Measurements from ENCODE around the gene BCKDHA. TPM values are rescaled to one million over a fixed set of nuclear protein-coding genes. Genes with fewer than 3 reads are reported as not detected.
"Not testable (repeated sequence)": the region's sequence is repeated elsewhere in the genome, so short reads cannot be mapped to it uniquely, and the experiment has no call there.

Gene BCKDHA
- total and polyA plus RNA-seq, 9 donors: 19.8 to 41.2 (median 31.9) TPM

DNA sequence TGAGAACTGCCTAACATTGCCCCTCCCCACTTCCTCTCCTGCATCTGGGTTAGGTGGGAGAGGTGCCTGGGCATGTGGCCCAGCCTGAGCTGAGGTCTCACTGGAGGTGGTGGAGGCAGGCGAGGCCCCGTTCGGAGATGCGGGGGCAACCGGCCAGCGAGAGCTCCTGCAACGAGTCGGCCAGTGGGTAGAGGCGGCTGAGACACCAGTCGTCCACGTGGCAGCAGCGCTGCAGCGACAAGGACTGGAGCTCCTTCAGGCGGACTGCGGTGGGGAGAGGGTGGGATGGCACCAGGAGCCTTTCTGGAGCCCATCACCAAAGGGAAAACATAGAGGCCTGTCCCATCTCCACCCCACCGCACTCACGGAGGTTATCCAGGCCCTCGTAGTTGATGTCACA, 35.6 kb downstream of the BCKDHA start:
- no peak for DNase-seq
- no peak overlapping the region for H3K27ac ChIP-seq (ENCODE audit: low read length)
- H3K36me3 ChIP-seq (ENCODE audit: control insufficient read depth, insufficient read depth, low read length): peaks cover 47% of the 10 kb centered on the region
- no peak overlapping the region for H3K4me3 ChIP-seq (ENCODE audit: low read length)
- WGBS (ENCODE audit: insufficient coverage): 84% methylated on average over 14 of the region's 18 CpGs
- peaks cover 7% of the 10 kb centered on the region for H3K4me1 ChIP-seq (ENCODE audit: control insufficient read depth, insufficient read depth, low read length)
- H3K27me3 ChIP-seq (ENCODE audit: control insufficient read depth, insufficient read depth, low read length): no peaks in the 10 kb centered on the region
- H3K9me3 ChIP-seq (replicated peaks; ENCODE audit: control insufficient read depth, low read depth, low read length): no peaks in the 10 kb centered on the region

DNA sequence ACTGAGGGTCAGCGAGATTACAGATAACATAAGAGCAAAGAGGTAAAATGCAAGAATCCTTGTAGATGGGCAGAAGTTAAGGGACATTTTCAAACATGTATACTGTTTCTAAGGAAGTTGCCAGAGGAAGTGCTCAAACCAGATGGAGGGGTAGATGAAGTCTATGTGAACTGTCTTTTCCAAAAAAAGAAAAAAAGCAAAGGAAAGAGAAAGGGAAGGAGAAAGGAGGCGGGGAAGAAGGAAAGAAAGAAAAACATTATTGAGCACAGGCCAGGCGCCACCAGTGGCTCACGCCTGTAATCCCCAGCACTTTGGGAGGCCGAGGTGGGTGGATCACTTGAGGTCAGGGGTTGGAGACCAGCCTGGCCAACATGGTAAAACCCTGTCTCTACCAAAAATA, 36.8 kb downstream of the BCKDHA start:
- WGBS (ENCODE audit: insufficient coverage): 100% methylated on average over 1 of the region's 5 CpGs
- H3K4me1 ChIP-seq (ENCODE audit: control insufficient read depth, insufficient read depth, low read length): peaks cover 4% of the 10 kb centered on the region
- H3K4me3 ChIP-seq (ENCODE audit: low read length): no peak overlapping the region
- H3K27me3 ChIP-seq (ENCODE audit: control insufficient read depth, insufficient read depth, low read length): no peaks in the 10 kb centered on the region
- H3K27ac ChIP-seq (ENCODE audit: low read length): no peak overlapping the region
- H3K36me3 ChIP-seq (ENCODE audit: control insufficient read depth, insufficient read depth, low read length): peaks cover 46% of the 10 kb centered on the region
- no peaks in the 10 kb centered on the region for H3K9me3 ChIP-seq (replicated peaks; ENCODE audit: control insufficient read depth, low read depth, low read length)
- no peak for DNase-seq

DNA sequence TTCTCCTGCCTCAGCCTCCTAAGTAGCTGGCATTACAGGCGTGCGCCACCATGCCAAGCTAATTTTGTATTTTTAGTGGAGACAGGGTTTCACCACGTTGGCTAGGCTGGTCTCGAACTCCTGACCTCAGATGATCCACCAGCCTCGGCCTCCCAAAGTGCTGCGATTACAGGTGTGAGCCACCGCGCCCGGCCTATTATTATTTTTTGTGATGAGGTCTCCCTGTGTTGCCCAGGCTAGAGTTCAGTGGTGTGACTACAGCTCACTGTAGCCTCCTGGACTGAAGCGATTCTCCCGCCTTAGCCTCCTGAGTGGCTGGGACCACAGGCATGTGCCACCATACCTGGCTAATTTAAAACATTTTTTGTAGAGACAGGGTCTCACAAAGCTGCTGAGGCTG, 37.8 kb downstream of the BCKDHA start:
- not testable (repeated sequence) for DNase-seq; H3K27ac ChIP-seq (ENCODE audit: low read length); H3K4me1 ChIP-seq (ENCODE audit: control insufficient read depth, insufficient read depth, low read length); H3K9me3 ChIP-seq (replicated peaks; ENCODE audit: control insufficient read depth, low read depth, low read length); H3K27me3 ChIP-seq (ENCODE audit: control insufficient read depth, insufficient read depth, low read length); H3K4me3 ChIP-seq (ENCODE audit: low read length)
- H3K36me3 ChIP-seq (ENCODE audit: control insufficient read depth, insufficient read depth, low read length): peaks cover 43% of the 10 kb centered on the region
- 91% methylated on average over 6 of the region's 11 CpGs for WGBS (ENCODE audit: insufficient coverage)

DNA sequence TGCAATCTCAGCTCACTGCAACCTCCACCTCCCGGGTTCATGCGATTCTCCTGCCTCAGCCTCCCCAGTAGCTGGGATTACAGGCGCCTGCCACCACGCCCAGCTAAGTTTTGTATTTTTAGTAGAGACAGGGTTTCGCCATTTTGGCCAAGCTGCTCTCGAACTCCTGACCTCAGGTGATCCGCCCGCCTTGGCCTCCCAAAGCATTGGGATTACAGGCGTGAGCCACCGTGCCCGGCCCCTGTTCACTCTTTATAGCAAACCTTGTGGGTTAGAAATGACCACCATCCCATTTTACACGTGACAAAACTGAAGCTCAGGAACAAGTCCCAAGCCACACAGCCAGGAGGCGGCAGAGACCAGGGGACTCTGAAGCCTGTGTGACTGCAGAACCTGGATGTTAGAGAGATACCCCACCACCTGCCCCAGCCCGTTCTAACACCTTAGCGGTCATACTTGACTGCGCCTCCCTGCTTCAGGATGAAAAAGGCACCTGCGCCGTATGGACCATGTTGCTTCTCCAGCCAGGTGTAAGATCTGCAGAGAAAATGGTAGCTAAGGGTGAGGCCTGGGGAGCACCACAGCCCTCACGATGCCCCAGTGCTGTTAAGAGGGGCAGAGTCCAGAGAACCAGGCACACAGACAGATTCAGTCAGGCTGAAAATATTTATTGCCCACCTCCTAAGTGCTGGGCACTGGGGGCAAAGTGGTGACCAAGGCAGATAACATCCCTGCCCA, 38.5 kb downstream of the BCKDHA start:
- no peak for DNase-seq
- Histone ChIP-seq H3K27ac (ENCODE audit: low read length) (no peak overlapping the region), H3K4me3 (ENCODE audit: low read length) (no peak overlapping the region), H3K9me3 (replicated peaks; ENCODE audit: control insufficient read depth, low read depth, low read length) (no peaks in the 10 kb centered on the region), H3K4me1 (ENCODE audit: control insufficient read depth, insufficient read depth, low read length) (peaks cover 4% of the 10 kb centered on the region), H3K27me3 (ENCODE audit: control insufficient read depth, insufficient read depth, low read length) (no peaks in the 10 kb centered on the region), H3K36me3 (ENCODE audit: control insufficient read depth, insufficient read depth, low read length) (peaks cover 39% of the 10 kb centered on the region)
- WGBS (ENCODE audit: insufficient coverage): 91% methylated on average over 11 of the region's 19 CpGs

DNA sequence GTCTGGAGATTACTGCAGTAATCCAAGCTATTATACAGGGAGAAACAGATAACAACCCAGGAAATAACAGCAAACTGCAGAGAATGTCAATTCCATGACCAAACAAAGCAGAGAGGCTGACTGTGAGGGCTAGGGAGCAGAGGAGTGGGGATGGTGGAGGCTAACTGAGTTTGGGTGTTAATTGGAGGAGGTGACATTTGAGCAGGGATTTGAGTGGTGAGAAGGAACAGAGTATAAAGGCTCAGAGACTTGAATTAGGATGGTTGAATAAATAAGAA, 39.0 kb downstream of the BCKDHA start:
- H3K27ac ChIP-seq (ENCODE audit: low read length): no peak overlapping the region
- no peaks in the 10 kb centered on the region for H3K9me3 ChIP-seq (replicated peaks; ENCODE audit: control insufficient read depth, low read depth, low read length)
- H3K36me3 ChIP-seq (ENCODE audit: control insufficient read depth, insufficient read depth, low read length): peaks cover 35% of the 10 kb centered on the region
- no peak for DNase-seq
- peaks cover 4% of the 10 kb centered on the region for H3K4me1 ChIP-seq (ENCODE audit: control insufficient read depth, insufficient read depth, low read length)
- H3K27me3 ChIP-seq (ENCODE audit: control insufficient read depth, insufficient read depth, low read length): no peaks in the 10 kb centered on the region
- H3K4me3 ChIP-seq (ENCODE audit: low read length): no peak overlapping the region

DNA sequence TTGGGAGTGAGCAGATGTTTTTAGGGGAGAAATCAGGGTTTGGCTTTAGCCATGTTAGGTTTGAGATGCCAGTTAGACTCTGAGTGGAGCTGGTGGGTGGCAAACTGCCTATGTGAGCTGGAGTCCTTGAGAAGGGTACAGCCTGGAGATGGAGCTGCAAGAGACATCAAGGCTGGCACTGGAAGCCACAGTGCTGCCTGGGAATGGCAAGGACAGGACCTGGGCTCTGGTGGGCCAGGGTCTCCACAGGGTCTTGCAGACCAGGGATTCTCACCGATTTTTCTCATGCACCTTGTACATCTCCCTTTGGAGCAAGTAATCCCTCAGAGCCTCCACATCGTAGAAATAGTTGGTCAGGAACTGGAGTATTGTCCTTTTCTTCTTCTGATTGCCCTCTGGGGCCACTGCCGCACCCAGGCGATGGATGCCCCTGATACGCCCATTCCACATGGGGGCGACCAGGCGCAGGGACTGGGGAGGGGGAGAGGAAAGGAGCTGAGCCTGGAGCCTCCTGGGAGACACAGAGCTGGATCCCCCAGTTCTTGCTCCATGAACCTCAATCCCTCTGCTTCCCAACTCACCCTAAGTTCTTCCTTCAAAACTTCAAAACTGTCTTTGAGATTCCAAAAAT, 40.4 kb downstream of the BCKDHA start:
- H3K36me3 ChIP-seq (ENCODE audit: control insufficient read depth, insufficient read depth, low read length): peaks cover 20% of the 10 kb centered on the region
- no CpG with 5 or more reads among the region's 7 CpGs for WGBS (ENCODE audit: insufficient coverage)

DNA sequence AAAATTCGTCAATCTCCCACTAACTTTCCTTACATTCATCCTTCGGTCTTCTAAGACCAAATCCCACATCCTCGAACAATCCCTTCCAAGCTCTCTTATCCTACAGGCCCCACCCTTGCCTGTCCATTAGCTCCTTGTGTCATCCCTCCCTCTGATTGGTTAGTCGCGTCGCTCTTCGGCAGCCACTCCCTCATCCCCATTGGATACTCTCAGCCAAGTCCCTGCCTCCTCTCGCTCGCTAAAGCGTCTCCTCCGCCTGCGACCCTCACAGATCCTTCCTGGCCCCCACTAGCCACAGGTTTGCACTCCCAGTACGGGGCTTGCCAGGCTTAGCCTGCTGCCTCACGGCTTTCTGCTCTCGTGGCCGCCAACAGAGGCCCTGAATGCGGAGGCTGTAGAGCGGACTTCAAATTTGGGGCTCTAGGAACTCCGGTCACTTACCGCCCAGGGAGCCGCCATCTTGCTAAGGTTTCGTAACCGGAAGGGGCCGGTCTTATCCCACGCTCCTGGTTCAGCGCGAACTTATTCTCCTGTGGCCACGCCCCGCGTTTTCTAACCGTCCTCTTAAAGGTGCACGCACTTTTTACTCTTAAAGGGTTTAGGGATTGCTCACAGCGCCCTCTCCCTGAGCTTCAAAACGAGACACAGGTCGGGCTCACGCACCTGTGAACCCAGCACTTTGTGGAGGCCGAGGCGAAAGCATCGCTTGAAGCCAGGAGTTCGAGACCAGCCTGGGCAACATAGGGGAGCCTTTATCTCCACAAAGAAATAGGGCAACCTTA, 42.0 kb downstream of the BCKDHA start, which contains the start of gene DMAC2:
Gene DMAC2 (minus strand): TSS at position 472 of the 782 bp plus-strand sequence. CDS start 13 bp downstream, at position 459.
- Histone ChIP-seq H3K4me1 (ENCODE audit: control insufficient read depth, insufficient read depth, low read length) (peaks cover 4% of the 10 kb centered on the region), H3K27me3 (ENCODE audit: control insufficient read depth, insufficient read depth, low read length) (no peaks in the 10 kb centered on the region), H3K27ac (ENCODE audit: low read length) (peak within 1 kb of the TSS; percentile 98), H3K9me3 (replicated peaks; ENCODE audit: control insufficient read depth, low read depth, low read length) (no peaks in the 10 kb centered on the region), H3K4me3 (ENCODE audit: low read length) (peak within 1 kb of the TSS; percentile 76), H3K36me3 (ENCODE audit: control insufficient read depth, insufficient read depth, low read length) (peaks cover 16% of the 10 kb centered on the region)
- peak; percentile 99 for DNase-seq
- WGBS (ENCODE audit: insufficient coverage): 0% methylated on average over 31 of the region's 40 CpGs

More for the DNA sequence above, 40.4 kb downstream of the BCKDHA start:
- DNase-seq: no peak
- Histone ChIP-seq H3K27me3 (ENCODE audit: control insufficient read depth, insufficient read depth, low read length) (no peaks in the 10 kb centered on the region), H3K4me3 (ENCODE audit: low read length) (no peak overlapping the region), H3K27ac (ENCODE audit: low read length) (no peak overlapping the region), H3K4me1 (ENCODE audit: control insufficient read depth, insufficient read depth, low read length) (peaks cover 4% of the 10 kb centered on the region), H3K9me3 (replicated peaks; ENCODE audit: control insufficient read depth, low read depth, low read length) (no peaks in the 10 kb centered on the region)

DNA sequence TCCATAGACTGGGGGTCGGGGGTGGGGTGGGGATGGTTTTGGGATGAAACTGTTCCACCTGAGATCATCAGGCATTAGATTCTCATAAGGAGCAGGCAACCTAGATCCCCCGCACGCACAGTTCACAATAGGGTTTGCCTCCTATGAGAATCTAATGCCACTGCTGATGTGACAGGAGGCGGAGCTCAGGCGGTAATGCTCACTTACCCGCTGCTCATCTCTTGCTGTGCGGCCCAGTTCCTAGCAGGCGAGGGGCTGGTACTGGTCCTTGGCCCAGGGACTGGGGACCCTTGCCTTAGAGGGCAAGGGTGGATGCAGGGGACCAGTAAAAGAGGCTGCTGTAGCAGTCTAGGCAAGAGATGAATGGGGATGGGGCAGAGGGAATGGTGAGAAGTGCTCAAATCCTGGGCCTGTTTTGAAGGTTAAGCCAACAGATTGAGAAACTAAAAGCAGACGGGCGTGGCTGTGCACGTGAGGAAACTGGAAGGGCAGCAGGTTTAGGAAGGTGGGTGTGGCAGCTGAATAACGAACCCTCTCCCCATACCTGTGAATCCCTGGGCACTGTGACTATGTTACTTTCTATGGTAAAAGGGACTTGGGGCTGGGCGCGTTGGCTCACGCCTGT, 43.8 kb downstream of the BCKDHA start:
- DNase-seq: no peak
- WGBS (ENCODE audit: insufficient coverage): 75% methylated on average over 11 of the region's 15 CpGs
- Histone ChIP-seq H3K4me3 (ENCODE audit: low read length) (no peak overlapping the region), H3K9me3 (replicated peaks; ENCODE audit: control insufficient read depth, low read depth, low read length) (no peaks in the 10 kb centered on the region), H3K27me3 (ENCODE audit: control insufficient read depth, insufficient read depth, low read length) (no peaks in the 10 kb centered on the region), H3K4me1 (ENCODE audit: control insufficient read depth, insufficient read depth, low read length) (peaks cover 4% of the 10 kb centered on the region), H3K36me3 (ENCODE audit: control insufficient read depth, insufficient read depth, low read length) (peaks cover 13% of the 10 kb centered on the region), H3K27ac (ENCODE audit: low read length) (no peak overlapping the region)

DNA sequence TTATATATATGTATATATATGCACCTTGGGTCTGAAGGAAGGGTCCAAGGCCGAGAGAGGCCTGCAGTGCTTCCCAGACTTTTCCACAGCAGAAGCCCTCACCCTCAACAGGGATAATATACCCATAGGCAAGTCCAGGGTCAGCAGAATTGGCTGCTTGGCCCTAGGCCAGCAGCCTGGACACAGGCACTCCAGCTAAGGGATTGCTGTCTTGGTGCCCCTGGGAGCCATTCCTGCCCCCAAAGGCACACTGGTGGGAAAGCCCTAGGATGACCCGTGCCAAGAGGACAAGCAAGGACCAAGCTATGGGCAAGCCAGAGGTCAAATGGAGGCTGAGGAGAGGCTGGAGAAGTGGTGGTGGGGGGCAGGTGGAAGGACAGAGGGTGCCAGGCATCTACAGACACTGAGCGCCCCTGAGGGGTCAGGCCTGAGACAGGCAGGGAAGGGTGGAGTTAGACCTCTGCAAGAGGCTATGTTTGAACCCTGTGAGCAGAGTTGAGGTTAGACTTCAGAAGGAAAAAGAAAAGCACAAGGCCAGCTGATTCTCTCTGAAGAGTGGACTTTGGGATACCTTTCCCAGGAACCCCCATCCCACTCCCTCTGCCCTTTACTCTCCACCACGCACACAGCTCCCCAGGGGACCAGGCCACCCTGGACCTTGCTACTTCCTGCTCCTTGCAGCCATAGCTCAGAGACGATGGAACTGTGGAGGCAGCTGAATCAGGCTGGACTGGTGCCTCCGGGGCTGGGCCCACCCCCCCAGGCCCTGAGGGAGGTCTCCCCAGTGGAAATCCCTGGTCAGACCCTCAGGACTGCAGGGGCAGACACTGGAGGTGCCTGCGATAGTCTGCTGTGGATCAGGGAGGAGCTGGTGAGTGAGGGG, 45.1 kb downstream of the BCKDHA start, which contains the start of gene ERICH4:
Gene ERICH4 (plus strand): TSS at position 684 of the 883 bp plus-strand sequence. CDS start 14 bp downstream, at position 698.
- Histone ChIP-seq H3K36me3 (ENCODE audit: control insufficient read depth, insufficient read depth, low read length) (peaks cover 6% of the 10 kb centered on the region), H3K27ac (ENCODE audit: low read length) (no peak within 1 kb of the TSS), H3K27me3 (ENCODE audit: control insufficient read depth, insufficient read depth, low read length) (peaks cover 5% of the 10 kb centered on the region), H3K4me3 (ENCODE audit: low read length) (no peak within 1 kb of the TSS), H3K4me1 (ENCODE audit: control insufficient read depth, insufficient read depth, low read length) (peaks cover 4% of the 10 kb centered on the region), H3K9me3 (replicated peaks; ENCODE audit: control insufficient read depth, low read depth, low read length) (no peaks in the 10 kb centered on the region)
- DNase-seq: no peak
- 62% methylated on average over 4 of the region's 7 CpGs for WGBS (ENCODE audit: insufficient coverage)
